HL-60/S4 (cell line): Measurements from ENCODE around the gene SCNM1.
"Not testable (repeated sequence)": the region's sequence is repeated elsewhere in the genome, so short reads cannot be mapped to it uniquely, and the experiment has no call there.

Experiments
- in situ Hi-C: fragments of 300-500 bp; cut with MboI; formaldehyde crosslinking; loops from 2 replicates; pipeline ENCODE4 v1.14.3; 2022; ENCODE audit warnings: low sequenced_read_pairs

The SCNM1 gene

GRCh38 chr1:151192047-151192446 is 26.1 kb downstream of the SCNM1 start:
- in situ Hi-C loops, result no loop called here

GRCh38 chr1:151193304-151193703 is 27.4 kb downstream of the SCNM1 start:
- in situ Hi-C loops, result no loop called here

GRCh38 chr1:151193856-151194255 is 27.9 kb downstream of the SCNM1 start:
- in situ Hi-C loops, result no loop called here

- in situ Hi-C loops, result not testable (repeated sequence)
These were observed 29.1 kb downstream of the SCNM1 start for GRCh38 chr1:151194894-151195594.

- in situ Hi-C loops, result no loop called here
These were observed 30.4 kb downstream of the SCNM1 start for GRCh38 chr1:151196292-151196800.

- in situ Hi-C loops, result no loop called here
These were observed 31.9 kb downstream of the SCNM1 start for GRCh38 chr1:151197863-151198253.

GRCh38 chr1:151198254-151199127 is 32.5 kb downstream of the SCNM1 start, which contains the start of gene PIP5K1A:
TSS of gene PIP5K1A (plus strand) at chr1:151198552. CDS start at chr1:151198997, 445 bp downstream.
- in situ Hi-C loops, result no loop called here

- in situ Hi-C loops, result no loop called here
These were observed 34.1 kb downstream of the SCNM1 start for GRCh38 chr1:151199873-151200581.

- in situ Hi-C loops, result not testable (repeated sequence)
These were observed 39.5 kb downstream of the SCNM1 start for GRCh38 chr1:151205381-151205965.

- in situ Hi-C loops, result no loop called here
These were observed 44.9 kb downstream of the SCNM1 start for GRCh38 chr1:151210830-151211229.

- in situ Hi-C loops, result no loop called here
These were observed 46.2 kb downstream of the SCNM1 start for GRCh38 chr1:151211972-151212705.

GRCh38 chr1:151213560-151213959 is 47.6 kb downstream of the SCNM1 start:
- in situ Hi-C loops, result no loop called here
